ENCODE results near the gene POLR3H.

POLR3H gene

GRCh38 chr22:41526226-41526829 lies 17.9 kb downstream of the POLR3H start:
- H3K36me3 ChIP-seq (ENCODE audit: control insufficient read depth in 4 of 4, insufficient read depth in 4 of 4, low read length in 3 of 4), result peaks cover 13 to 86% (median 53%) of the 10 kb centered on the region in 4 experiments
- no peaks in the 10 kb centered on the region for H3K9me3 ChIP-seq (ENCODE audit: control extremely low read depth in 1 of 5, control insufficient read depth in 4 of 5, insufficient read depth in 2 of 5, low read depth in 1 of 5, low read length in 4 of 5)
- H3K4me1 ChIP-seq (ENCODE audit: control extremely low read depth in 1 of 4, control insufficient read depth in 4 of 4, insufficient read depth in 4 of 4, low read length in 3 of 4), result peaks cover 0 to 15% (median 14%) of the 10 kb centered on the region in 4 experiments
- DNase-seq, result no peak
- WGBS (ENCODE audit: insufficient coverage), result 83% methylated on average over 8 of the region's 12 CpGs
- H3K27me3 ChIP-seq (replicated peaks in 2 of 5; ENCODE audit: control insufficient read depth in 4 of 5, insufficient read depth in 5 of 5, low read length in 4 of 5), result no peaks in the 10 kb centered on the region
- no peak overlapping the region for H3K4me3 ChIP-seq (ENCODE audit: control insufficient read depth in 1 of 7, extremely low read depth in 1 of 7, insufficient read depth in 4 of 7, low read depth in 2 of 7, low read length in 6 of 7)
- peak overlapping the region in 1 of 2 experiments; percentile 19 for H3K27ac ChIP-seq (ENCODE audit: insufficient read depth in 1 of 2, low read depth in 1 of 2, low read length in 2 of 2, poor library complexity in 1 of 2, severe bottlenecking in 2 of 2)
- ChIA-PET POLR2A (no interaction called here), CTCF (interaction anchor here (0.7 to 5.9 kb wide), 16 partner anchors 8 to 151 kb away, joined by 3 to 76 read pairs (median 3); partner anchors contain the start of gene POLR3H)

DNA sequence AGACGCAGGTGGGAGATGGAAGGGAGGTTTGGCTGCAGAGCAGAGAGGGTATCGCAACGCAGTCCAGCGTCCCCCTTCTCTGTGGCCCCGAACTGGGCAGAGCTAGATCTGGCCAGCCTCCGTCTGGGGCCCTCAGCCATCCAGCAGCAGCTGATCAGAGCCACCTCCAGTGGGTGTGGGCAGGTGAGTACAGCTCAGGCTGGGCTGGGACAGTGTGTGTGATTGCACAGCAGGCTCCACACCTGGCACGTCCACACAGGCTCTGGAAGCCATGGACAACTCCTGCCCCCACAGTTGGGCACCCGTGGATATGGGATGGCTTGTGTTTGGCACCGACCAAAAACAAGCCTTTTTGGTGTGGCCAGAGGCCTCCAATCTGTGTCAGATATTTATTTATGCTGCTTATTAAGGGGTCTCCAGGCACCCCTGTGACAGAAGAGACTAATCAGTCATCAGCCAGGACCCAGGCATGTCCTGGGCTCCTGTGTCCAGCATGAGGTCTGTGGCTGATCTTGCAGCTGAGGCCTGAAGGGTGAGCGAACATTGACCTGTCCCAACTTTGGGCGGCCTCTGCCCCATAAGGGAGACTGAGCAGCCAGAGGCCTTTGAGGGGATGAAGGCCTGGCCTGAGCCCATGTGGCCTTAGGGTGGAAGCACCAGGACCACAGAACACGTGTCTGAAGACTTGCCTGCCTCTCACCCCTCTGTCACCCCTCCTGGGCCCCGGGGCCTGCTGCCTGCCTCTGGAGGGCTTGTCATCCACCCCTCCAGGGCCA lies 18.6 kb downstream of the POLR3H start:
- H3K4me1 ChIP-seq (ENCODE audit: control extremely low read depth in 1 of 4, control insufficient read depth in 4 of 4, insufficient read depth in 4 of 4, low read length in 3 of 4), result peaks cover 0 to 15% (median 14%) of the 10 kb centered on the region in 4 experiments
- ChIA-PET CTCF (interaction anchor here (0.9 to 5.9 kb wide), 9 partner anchors 11 to 128 kb away, joined by 3 to 76 read pairs (median 3); no protein-coding TSS in a partner anchor), POLR2A (interaction anchor here (1.2 to 1.5 kb wide), 2 partner anchors 79 to 124 kb away, joined by 3 read pairs; partner anchors contain the start of gene TOB2)
- H3K9me3 ChIP-seq (ENCODE audit: control extremely low read depth in 1 of 5, control insufficient read depth in 4 of 5, insufficient read depth in 2 of 5, low read depth in 1 of 5, low read length in 4 of 5), result no peaks in the 10 kb centered on the region
- 95% methylated on average over 13 of the region's 13 CpGs for WGBS (ENCODE audit: insufficient coverage)
- DNase-seq, result no peak
- no peaks in the 10 kb centered on the region for H3K27me3 ChIP-seq (replicated peaks in 2 of 5; ENCODE audit: control insufficient read depth in 4 of 5, insufficient read depth in 5 of 5, low read length in 4 of 5)
- peak overlapping the region in 1 of 2 experiments; percentile 39 for H3K27ac ChIP-seq (ENCODE audit: insufficient read depth in 1 of 2, low read depth in 1 of 2, low read length in 2 of 2, poor library complexity in 1 of 2, severe bottlenecking in 2 of 2)
- H3K36me3 ChIP-seq (ENCODE audit: control insufficient read depth in 4 of 4, insufficient read depth in 4 of 4, low read length in 3 of 4), result peaks cover 13 to 83% (median 49%) of the 10 kb centered on the region in 4 experiments
- H3K4me3 ChIP-seq (ENCODE audit: control insufficient read depth in 1 of 7, extremely low read depth in 1 of 7, insufficient read depth in 4 of 7, low read depth in 2 of 7, low read length in 6 of 7), result no peak overlapping the region

GRCh38 chr22:41524809-41525449 lies 19.3 kb downstream of the POLR3H start:
- peak; percentile 83 to 94 (median 91) for DNase-seq
- no peaks in the 10 kb centered on the region for H3K9me3 ChIP-seq (ENCODE audit: control extremely low read depth in 1 of 5, control insufficient read depth in 4 of 5, insufficient read depth in 2 of 5, low read depth in 1 of 5, low read length in 4 of 5)
- POLR2A ChIA-PET, result interaction anchor here (1.2 to 1.5 kb wide), 2 partner anchors 78 to 123 kb away, joined by 3 read pairs; partner anchors contain the start of gene TOB2
- peaks cover 11 to 79% (median 45%) of the 10 kb centered on the region in 4 experiments for H3K36me3 ChIP-seq (ENCODE audit: control insufficient read depth in 4 of 4, insufficient read depth in 4 of 4, low read length in 3 of 4)
- peak overlapping the region in 2 of 7 experiments; percentile 20 to 48 for H3K4me3 ChIP-seq (ENCODE audit: control insufficient read depth in 1 of 7, extremely low read depth in 1 of 7, insufficient read depth in 4 of 7, low read depth in 2 of 7, low read length in 6 of 7)
- CTCF ChIA-PET, result interaction anchor here (0.9 to 5.9 kb wide), 7 partner anchors 10 to 121 kb away, joined by 3 to 76 read pairs (median 3); no protein-coding TSS in a partner anchor
- peaks cover 0 to 15% (median 14%) of the 10 kb centered on the region in 4 experiments for H3K4me1 ChIP-seq (ENCODE audit: control extremely low read depth in 1 of 4, control insufficient read depth in 4 of 4, insufficient read depth in 4 of 4, low read length in 3 of 4)
- H3K27ac ChIP-seq (ENCODE audit: insufficient read depth in 1 of 2, low read depth in 1 of 2, low read length in 2 of 2, poor library complexity in 1 of 2, severe bottlenecking in 2 of 2), result peak overlapping the region in 1 of 2 experiments; percentile 58
- 21% methylated on average over 10 of the region's 17 CpGs for whole genome bisulfite sequencing (ENCODE audit: insufficient coverage)
- H3K27me3 ChIP-seq (replicated peaks in 2 of 5; ENCODE audit: control insufficient read depth in 4 of 5, insufficient read depth in 5 of 5, low read length in 4 of 5), result no peaks in the 10 kb centered on the region

DNA sequence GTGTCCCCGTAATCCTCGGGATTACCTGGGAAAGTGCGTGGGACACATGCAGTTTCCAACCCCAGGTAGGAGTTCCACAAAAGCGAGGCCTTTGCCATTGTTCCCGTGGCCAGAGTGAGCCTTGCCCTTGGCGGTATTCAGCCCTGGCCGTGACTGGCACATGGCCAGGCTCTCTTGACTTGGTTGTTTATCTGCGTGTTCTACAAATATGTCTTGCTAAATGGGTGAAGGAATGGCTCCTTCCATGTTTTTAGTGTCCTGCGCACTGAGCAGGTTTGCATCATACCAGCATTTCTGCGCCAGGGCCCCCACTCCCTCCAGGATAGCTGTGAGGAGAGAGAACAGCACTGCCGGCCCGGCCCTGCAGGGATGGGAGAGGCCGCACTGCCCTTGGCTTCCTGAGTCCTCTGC lies 20.0 kb downstream of the POLR3H start:
- Histone ChIP-seq H3K4me1 (ENCODE audit: control extremely low read depth in 1 of 4, control insufficient read depth in 4 of 4, insufficient read depth in 4 of 4, low read length in 3 of 4) (peaks cover 0 to 15% (median 14%) of the 10 kb centered on the region in 4 experiments), H3K36me3 (ENCODE audit: control insufficient read depth in 4 of 4, insufficient read depth in 4 of 4, low read length in 3 of 4) (peaks cover 11 to 79% (median 43%) of the 10 kb centered on the region in 4 experiments), H3K27ac (ENCODE audit: insufficient read depth in 1 of 2, low read depth in 1 of 2, low read length in 2 of 2, poor library complexity in 1 of 2, severe bottlenecking in 2 of 2) (peak overlapping the region in 1 of 2 experiments; percentile 58), H3K9me3 (ENCODE audit: control extremely low read depth in 1 of 5, control insufficient read depth in 4 of 5, insufficient read depth in 2 of 5, low read depth in 1 of 5, low read length in 4 of 5) (no peaks in the 10 kb centered on the region), H3K27me3 (replicated peaks in 2 of 5; ENCODE audit: control insufficient read depth in 4 of 5, insufficient read depth in 5 of 5, low read length in 4 of 5) (no peaks in the 10 kb centered on the region), H3K4me3 (ENCODE audit: control insufficient read depth in 1 of 7, extremely low read depth in 1 of 7, insufficient read depth in 4 of 7, low read depth in 2 of 7, low read length in 6 of 7) (peak overlapping the region in 2 of 7 experiments; percentile 20 to 48)
- no peak for DNase-seq
- CTCF ChIA-PET, result interaction anchor here (1.1 to 5.9 kb wide), 4 partner anchors 19 to 121 kb away, joined by 3 to 76 read pairs (median 4); no protein-coding TSS in a partner anchor
- POLR2A ChIA-PET, result interaction anchor here (1.2 to 1.5 kb wide), 2 partner anchors 78 to 123 kb away, joined by 3 read pairs; partner anchors contain the start of gene TOB2
- WGBS (ENCODE audit: insufficient coverage), result 83% methylated on average over 12 of the region's 13 CpGs

DNA sequence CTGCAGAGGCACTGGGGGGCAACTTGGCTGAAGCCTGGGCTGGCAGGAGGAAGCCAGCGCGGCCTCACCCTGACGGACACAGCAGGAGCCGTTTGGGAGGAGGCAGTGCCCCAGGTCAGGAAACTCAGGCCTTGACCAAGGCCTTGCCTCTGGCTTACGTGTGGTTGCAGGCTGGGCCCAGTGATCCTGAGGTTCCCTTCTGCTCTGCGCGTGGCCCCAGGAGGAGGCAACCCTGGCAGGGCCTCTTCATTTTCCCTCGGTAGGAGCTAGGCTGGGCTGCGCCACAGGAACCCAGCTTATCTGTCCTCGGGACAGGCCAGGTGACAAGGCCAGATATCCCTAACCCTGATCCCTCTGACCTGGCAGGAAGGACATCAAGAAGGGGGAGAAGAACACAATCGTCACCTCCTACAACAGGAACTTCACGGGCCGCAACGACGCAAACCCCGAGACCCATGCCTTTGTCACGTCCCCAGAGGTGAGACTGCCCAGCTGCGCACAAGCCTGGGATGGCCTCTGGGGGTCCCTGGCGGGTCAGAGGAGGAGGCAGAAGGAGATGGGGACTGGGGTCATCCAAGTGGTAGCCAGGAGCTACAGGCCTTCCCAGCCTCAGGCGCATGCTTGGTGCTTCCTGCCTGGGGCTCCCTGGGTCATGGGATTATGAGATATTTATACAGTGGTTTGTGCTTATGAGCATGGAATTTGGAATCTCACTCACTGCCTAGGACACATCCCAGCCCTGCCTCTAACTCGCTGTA lies 20.6 kb downstream of the POLR3H start:
- 86% methylated on average over 11 of the region's 21 CpGs for WGBS (ENCODE audit: insufficient coverage)
- peaks cover 9 to 79% (median 39%) of the 10 kb centered on the region in 4 experiments for H3K36me3 ChIP-seq (ENCODE audit: control insufficient read depth in 4 of 4, insufficient read depth in 4 of 4, low read length in 3 of 4)
- H3K27me3 ChIP-seq (replicated peaks in 2 of 5; ENCODE audit: control insufficient read depth in 4 of 5, insufficient read depth in 5 of 5, low read length in 4 of 5), result no peaks in the 10 kb centered on the region
- ChIA-PET POLR2A (no interaction called here), CTCF (interaction anchor here (1.1 to 5.9 kb wide), 4 partner anchors 18 to 120 kb away, joined by 3 to 76 read pairs (median 4); no protein-coding TSS in a partner anchor)
- peak in 1 of 3 donors; percentile 8 for DNase-seq
- no peaks in the 10 kb centered on the region for H3K9me3 ChIP-seq (ENCODE audit: control extremely low read depth in 1 of 5, control insufficient read depth in 4 of 5, insufficient read depth in 2 of 5, low read depth in 1 of 5, low read length in 4 of 5)
- H3K4me1 ChIP-seq (ENCODE audit: control extremely low read depth in 1 of 4, control insufficient read depth in 4 of 4, insufficient read depth in 4 of 4, low read length in 3 of 4), result peaks cover 0 to 15% (median 14%) of the 10 kb centered on the region in 4 experiments
- H3K4me3 ChIP-seq (ENCODE audit: control insufficient read depth in 1 of 7, extremely low read depth in 1 of 7, insufficient read depth in 4 of 7, low read depth in 2 of 7, low read length in 6 of 7), result no peak overlapping the region
- H3K27ac ChIP-seq (ENCODE audit: insufficient read depth in 1 of 2, low read depth in 1 of 2, low read length in 2 of 2, poor library complexity in 1 of 2, severe bottlenecking in 2 of 2), result peak overlapping the region in 1 of 2 experiments; percentile 58

DNA sequence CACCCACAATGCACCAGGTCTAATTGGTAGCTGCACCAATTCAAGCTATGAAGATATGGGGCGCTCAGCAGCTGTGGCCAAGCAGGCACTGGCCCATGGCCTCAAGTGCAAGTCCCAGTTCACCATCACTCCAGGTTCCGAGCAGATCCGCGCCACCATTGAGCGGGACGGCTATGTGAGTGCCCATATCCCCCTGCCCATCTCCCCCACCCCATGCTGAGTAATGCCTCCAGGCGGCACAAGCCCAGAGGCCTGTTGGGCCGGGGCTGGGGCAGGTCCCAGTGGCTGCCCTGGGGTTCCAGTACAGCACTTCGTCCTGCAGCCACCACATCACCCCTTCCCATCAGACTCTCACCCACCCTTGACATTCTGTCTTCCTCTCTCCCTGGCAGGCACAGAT lies 21.5 kb downstream of the POLR3H start:
- peak overlapping the region in 1 of 2 experiments; percentile 58 for H3K27ac ChIP-seq (ENCODE audit: insufficient read depth in 1 of 2, low read depth in 1 of 2, low read length in 2 of 2, poor library complexity in 1 of 2, severe bottlenecking in 2 of 2)
- no peak for DNase-seq
- CTCF ChIA-PET, result interaction anchor here (1.1 kb wide), 1 partner anchor 114 kb away, joined by 3 read pairs; no protein-coding TSS in a partner anchor
- no peak overlapping the region for H3K4me3 ChIP-seq (ENCODE audit: control insufficient read depth in 1 of 7, extremely low read depth in 1 of 7, insufficient read depth in 4 of 7, low read depth in 2 of 7, low read length in 6 of 7)
- WGBS (ENCODE audit: insufficient coverage), result 96% methylated on average over 9 of the region's 9 CpGs
- H3K27me3 ChIP-seq (replicated peaks in 2 of 5; ENCODE audit: control insufficient read depth in 4 of 5, insufficient read depth in 5 of 5, low read length in 4 of 5), result no peaks in the 10 kb centered on the region
- H3K36me3 ChIP-seq (ENCODE audit: control insufficient read depth in 4 of 4, insufficient read depth in 4 of 4, low read length in 3 of 4), result peaks cover 7 to 78% (median 39%) of the 10 kb centered on the region in 4 experiments
- peaks cover 0 to 15% (median 14%) of the 10 kb centered on the region in 4 experiments for H3K4me1 ChIP-seq (ENCODE audit: control extremely low read depth in 1 of 4, control insufficient read depth in 4 of 4, insufficient read depth in 4 of 4, low read length in 3 of 4)
- H3K9me3 ChIP-seq (ENCODE audit: control extremely low read depth in 1 of 5, control insufficient read depth in 4 of 5, insufficient read depth in 2 of 5, low read depth in 1 of 5, low read length in 4 of 5), result no peaks in the 10 kb centered on the region
- POLR2A ChIA-PET, result no interaction called here

Measured in common myeloid progenitor, CD34-positive (primary cell).